ENCODE results near the gene KANSL2. TPM values are rescaled to one million over a fixed set of nuclear protein-coding genes. Genes with fewer than 3 reads are reported as not detected.
A peak's percentile ranks its signal among the peaks of the same experiment; 100 is the strongest.

The KANSL2 gene
- total and polyA plus RNA-seq, 9 of the 15 experiments (the other 6 are each of a cell fraction or from before 2014, with no cell fraction given): 41.1 to 89.8 (median 55.4) TPM

- TF ChIP-seq, protein P1, sequence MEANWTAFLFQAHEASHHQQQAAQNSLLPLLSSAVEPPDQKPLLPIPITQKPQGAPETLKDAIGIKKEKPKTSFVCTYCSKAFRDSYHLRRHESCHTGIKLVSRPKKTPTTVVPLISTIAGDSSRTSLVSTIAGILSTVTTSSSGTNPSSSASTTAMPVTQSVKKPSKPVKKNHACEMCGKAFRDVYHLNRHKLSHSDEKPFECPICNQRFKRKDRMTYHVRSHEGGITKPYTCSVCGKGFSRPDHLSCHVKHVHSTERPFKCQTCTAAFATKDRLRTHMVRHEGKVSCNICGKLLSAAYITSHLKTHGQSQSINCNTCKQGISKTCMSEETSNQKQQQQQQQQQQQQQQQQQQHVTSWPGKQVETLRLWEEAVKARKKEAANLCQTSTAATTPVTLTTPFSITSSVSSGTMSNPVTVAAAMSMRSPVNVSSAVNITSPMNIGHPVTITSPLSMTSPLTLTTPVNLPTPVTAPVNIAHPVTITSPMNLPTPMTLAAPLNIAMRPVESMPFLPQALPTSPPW (CRISPR knock-in tag; IDR thresholded peaks at IDR 0.05): no peak
- 0 out of 2 replicates have a peak, but pooled peaks have one; percentile 28 for TF ChIP-seq XRCC5 (IDR thresholded peaks at IDR 0.05; ENCODE audit: low read depth, low read length)
- no peak for TF ChIP-seq GMEB1 (CRISPR knock-in tag; IDR thresholded peaks at IDR 0.05)
- no peak for TF ChIP-seq ZFX (CRISPR knock-in tag; IDR thresholded peaks at IDR 0.05)
- no peak for TF ChIP-seq ZEB2 (IDR thresholded peaks at IDR 0.05)
- no peak for TF ChIP-seq RFX1 (IDR thresholded peaks at IDR 0.05)
- TF ChIP-seq, protein P2, sequence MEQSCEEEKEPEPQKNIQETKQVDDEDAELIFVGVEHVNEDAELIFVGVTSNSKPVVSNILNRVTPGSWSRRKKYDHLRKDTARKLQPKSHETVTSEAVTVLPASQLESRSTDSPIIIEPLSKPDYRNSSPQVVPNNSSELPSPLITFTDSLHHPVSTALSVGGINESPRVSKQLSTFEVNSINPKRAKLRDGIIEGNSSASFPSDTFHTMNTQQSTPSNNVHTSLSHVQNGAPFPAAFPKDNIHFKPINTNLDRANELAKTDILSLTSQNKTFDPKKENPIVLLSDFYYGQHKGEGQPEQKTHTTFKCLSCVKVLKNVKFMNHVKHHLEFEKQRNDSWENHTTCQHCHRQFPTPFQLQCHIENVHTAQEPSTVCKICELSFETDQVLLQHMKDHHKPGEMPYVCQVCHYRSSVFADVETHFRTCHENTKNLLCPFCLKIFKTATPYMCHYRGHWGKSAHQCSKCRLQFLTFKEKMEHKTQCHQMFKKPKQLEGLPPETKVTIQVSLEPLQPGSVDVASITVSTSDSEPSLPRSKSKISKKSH (CRISPR knock-in tag; IDR thresholded peaks at IDR 0.05): no peak
- TF ChIP-seq, protein P3, sequence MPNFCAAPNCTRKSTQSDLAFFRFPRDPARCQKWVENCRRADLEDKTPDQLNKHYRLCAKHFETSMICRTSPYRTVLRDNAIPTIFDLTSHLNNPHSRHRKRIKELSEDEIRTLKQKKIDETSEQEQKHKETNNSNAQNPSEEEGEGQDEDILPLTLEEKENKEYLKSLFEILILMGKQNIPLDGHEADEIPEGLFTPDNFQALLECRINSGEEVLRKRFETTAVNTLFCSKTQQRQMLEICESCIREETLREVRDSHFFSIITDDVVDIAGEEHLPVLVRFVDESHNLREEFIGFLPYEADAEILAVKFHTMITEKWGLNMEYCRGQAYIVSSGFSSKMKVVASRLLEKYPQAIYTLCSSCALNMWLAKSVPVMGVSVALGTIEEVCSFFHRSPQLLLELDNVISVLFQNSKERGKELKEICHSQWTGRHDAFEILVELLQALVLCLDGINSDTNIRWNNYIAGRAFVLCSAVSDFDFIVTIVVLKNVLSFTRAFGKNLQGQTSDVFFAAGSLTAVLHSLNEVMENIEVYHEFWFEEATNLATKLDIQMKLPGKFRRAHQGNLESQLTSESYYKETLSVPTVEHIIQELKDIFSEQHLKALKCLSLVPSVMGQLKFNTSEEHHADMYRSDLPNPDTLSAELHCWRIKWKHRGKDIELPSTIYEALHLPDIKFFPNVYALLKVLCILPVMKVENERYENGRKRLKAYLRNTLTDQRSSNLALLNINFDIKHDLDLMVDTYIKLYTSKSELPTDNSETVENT (CRISPR knock-in tag; IDR thresholded peaks at IDR 0.05): no peak
- no peak for TF ChIP-seq TCF7L2 (IDR thresholded peaks at IDR 0.05; ENCODE audit: low read depth, low read length)
- no peak for TF ChIP-seq ZNF232 (CRISPR knock-in tag; IDR thresholded peaks at IDR 0.05)
- no peak for TF ChIP-seq TAF7 (tag; IDR thresholded peaks at IDR 0.05)
- TF ChIP-seq, protein P4, sequence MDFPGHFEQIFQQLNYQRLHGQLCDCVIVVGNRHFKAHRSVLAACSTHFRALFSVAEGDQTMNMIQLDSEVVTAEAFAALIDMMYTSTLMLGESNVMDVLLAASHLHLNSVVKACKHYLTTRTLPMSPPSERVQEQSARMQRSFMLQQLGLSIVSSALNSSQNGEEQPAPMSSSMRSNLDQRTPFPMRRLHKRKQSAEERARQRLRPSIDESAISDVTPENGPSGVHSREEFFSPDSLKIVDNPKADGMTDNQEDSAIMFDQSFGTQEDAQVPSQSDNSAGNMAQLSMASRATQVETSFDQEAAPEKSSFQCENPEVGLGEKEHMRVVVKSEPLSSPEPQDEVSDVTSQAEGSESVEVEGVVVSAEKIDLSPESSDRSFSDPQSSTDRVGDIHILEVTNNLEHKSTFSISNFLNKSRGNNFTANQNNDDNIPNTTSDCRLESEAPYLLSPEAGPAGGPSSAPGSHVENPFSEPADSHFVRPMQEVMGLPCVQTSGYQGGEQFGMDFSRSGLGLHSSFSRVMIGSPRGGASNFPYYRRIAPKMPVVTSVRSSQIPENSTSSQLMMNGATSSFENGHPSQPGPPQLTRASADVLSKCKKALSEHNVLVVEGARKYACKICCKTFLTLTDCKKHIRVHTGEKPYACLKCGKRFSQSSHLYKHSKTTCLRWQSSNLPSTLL (IDR thresholded peaks at IDR 0.05): no peak
- TF ChIP-seq, protein P5, sequence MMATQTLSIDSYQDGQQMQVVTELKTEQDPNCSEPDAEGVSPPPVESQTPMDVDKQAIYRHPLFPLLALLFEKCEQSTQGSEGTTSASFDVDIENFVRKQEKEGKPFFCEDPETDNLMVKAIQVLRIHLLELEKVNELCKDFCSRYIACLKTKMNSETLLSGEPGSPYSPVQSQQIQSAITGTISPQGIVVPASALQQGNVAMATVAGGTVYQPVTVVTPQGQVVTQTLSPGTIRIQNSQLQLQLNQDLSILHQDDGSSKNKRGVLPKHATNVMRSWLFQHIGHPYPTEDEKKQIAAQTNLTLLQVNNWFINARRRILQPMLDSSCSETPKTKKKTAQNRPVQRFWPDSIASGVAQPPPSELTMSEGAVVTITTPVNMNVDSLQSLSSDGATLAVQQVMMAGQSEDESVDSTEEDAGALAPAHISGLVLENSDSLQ (IDR thresholded peaks at IDR 0.05): no peak
- peak; percentile 76 for TF ChIP-seq CC2D1A (IDR thresholded peaks at IDR 0.05)
- no peak for TF ChIP-seq THRAP3 (IDR thresholded peaks at IDR 0.05; ENCODE audit: borderline replicate concordance)
- no peak for TF ChIP-seq SIRT6 (IDR thresholded peaks at IDR 0.05; ENCODE audit: low read depth, low read length)
- no peak for TF ChIP-seq ZNF639 (CRISPR knock-in tag; conservative IDR thresholded peaks at IDR 0.05 in 1 of 2, IDR thresholded peaks at IDR 0.05 in 1 of 2)
These were observed 63.5 kb downstream of the KANSL2 start (continued) for GRCh38 chr12:48618541-48618940.

All from K562 (cell line).